Suprapubic skin (tissue), 4 donors: ENCODE results near the gene KTN1.

ENCODE experiments used
- EP300 ChIP-seq: sonication (generic); formaldehyde crosslinking; IDR thresholded peaks from one replicate; pipeline ENCODE4 v1.6.1; 2017; ENCODE audit warnings: antibody characterized with exemption
- POLR2A ChIP-seq, 2 donors: fragments of 450-650 bp; IDR thresholded peaks; one replicate each; pipeline ENCODE4 v1.6.1; 2017; ENCODE audit warnings: antibody characterized with exemption in 2 of 2, mild to moderate bottlenecking in 2 of 2, moderate library complexity in 2 of 2
- POLR2AphosphoS5 ChIP-seq, 3 donors: sonication (generic); formaldehyde crosslinking; IDR thresholded peaks; one replicate each; pipeline ENCODE4 v1.6.1; 2017; ENCODE audit warnings: antibody characterized with exemption in 3 of 3
- TF ChIP-seq, protein P1 (sequence below), 2 donors: fragments of 200-600 bp in 1 of 2; fragments of 450-650 bp in 1 of 2; sonication (generic) in 1 of 2; IDR thresholded peaks; one replicate each; pipeline ENCODE4 v1.5.1; 2016 to 2019; ENCODE audit warnings: antibody characterized with exemption in 2 of 2, mild to moderate bottlenecking in 1 of 2, moderate library complexity in 1 of 2

GRCh38 chr14:55686713-55687112, 106.7 kb downstream of the KTN1 start:
- TF ChIP-seq, protein P1, sequence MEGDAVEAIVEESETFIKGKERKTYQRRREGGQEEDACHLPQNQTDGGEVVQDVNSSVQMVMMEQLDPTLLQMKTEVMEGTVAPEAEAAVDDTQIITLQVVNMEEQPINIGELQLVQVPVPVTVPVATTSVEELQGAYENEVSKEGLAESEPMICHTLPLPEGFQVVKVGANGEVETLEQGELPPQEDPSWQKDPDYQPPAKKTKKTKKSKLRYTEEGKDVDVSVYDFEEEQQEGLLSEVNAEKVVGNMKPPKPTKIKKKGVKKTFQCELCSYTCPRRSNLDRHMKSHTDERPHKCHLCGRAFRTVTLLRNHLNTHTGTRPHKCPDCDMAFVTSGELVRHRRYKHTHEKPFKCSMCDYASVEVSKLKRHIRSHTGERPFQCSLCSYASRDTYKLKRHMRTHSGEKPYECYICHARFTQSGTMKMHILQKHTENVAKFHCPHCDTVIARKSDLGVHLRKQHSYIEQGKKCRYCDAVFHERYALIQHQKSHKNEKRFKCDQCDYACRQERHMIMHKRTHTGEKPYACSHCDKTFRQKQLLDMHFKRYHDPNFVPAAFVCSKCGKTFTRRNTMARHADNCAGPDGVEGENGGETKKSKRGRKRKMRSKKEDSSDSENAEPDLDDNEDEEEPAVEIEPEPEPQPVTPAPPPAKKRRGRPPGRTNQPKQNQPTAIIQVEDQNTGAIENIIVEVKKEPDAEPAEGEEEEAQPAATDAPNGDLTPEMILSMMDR (IDR thresholded peaks at IDR 0.05) = no peak
- TF ChIP-seq POLR2AphosphoS5 (IDR thresholded peaks at IDR 0.05) (no peak), POLR2A (IDR thresholded peaks at IDR 0.05) (no peak), EP300 (no peak)
